B cell (primary cell): ENCODE measurements around the gene CDC37L1. TPM values are rescaled to one million over a fixed set of nuclear protein-coding genes. Genes with fewer than 3 reads are reported as not detected.
A peak's percentile ranks its signal among the peaks of the same experiment; 100 is the strongest.

Experiments used
- ATAC-seq: fragments of 200-7000 bp; cut with Tn5 transposase; one replicate; pipeline ENCODE4 v1.10.0; 2021; ENCODE audit warnings: low read depth, mild to moderate bottlenecking, moderate number of reproducible peaks, moderate library complexity
- CTCF ChIA-PET: fragments of 350-600 bp; sonication (Branson Sonifier 250); formaldehyde crosslinking; loops from one replicate; lab custom pipeline; 2021; ENCODE audit warnings: antibody characterized with exemption, inconsistent platforms; lab: Charles Lee
- POLR2A ChIA-PET: fragments of 350-600 bp; sonication (Branson Sonifier 250); formaldehyde crosslinking; loops from one replicate; lab custom pipeline; 2021; ENCODE audit warnings: antibody characterized with exemption; lab: Charles Lee
- DNase-seq: peaks from one replicate; pipeline ENCODE4 v3.0.0; 2013
- H2AFZ ChIP-seq: 2 replicates; pipeline ENCODE4 v1.6.1; 2012; ENCODE audit warnings: mild to moderate bottlenecking, low read depth, low read length; ENCODE audit not compliant: insufficient read depth, poor library complexity, severe bottlenecking
- H3K27ac ChIP-seq, 2 donors: 1 replicate in 1 of 2; 2 replicates in 1 of 2; pipeline ENCODE4 v1.5.1; 2012 to 2013; ENCODE audit warnings: low read length in 2 of 2, mild to moderate bottlenecking in 2 of 2, moderate library complexity in 1 of 2
- H3K27me3 ChIP-seq, 4 experiments: fragments of 200-600 bp in 1 of 4; sonication (generic) in 1 of 4; replicated peaks in 1 of 4; 1 replicate in 2 of 4; 2 replicates in 2 of 4; pipeline versions ENCODE4 v1.6.1 to v1.7.0; 2013 to 2016; ENCODE audit warnings: low read length in 3 of 4, mild to moderate bottlenecking in 2 of 4, mixed read lengths in 1 of 4, moderate library complexity in 1 of 4; ENCODE audit not compliant: insufficient read depth in 4 of 4, control insufficient read depth in 3 of 4; ENCODE audit errors: control extremely low read depth in 1 of 4
- H3K36me3 ChIP-seq, 2 experiments: replicated peaks in 1 of 2; 1 replicate in 1 of 2; 2 replicates in 1 of 2; pipeline versions ENCODE4 v1.6.1 to v1.7.1; 2013; ENCODE audit warnings: low read length in 1 of 2; ENCODE audit not compliant: insufficient read depth in 2 of 2, control insufficient read depth in 1 of 2; ENCODE audit errors: control extremely low read depth in 1 of 2, extremely low read depth in 1 of 2
- H3K4me1 ChIP-seq, 2 donors: fragments of 200-600 bp in 1 of 2; sonication (generic) in 1 of 2; 1 replicate in 1 of 2; 2 replicates in 1 of 2; pipeline versions ENCODE4 v1.5.1 to v1.6.1; 2013 to 2017; ENCODE audit warnings: low read length in 2 of 2; ENCODE audit not compliant: control insufficient read depth in 2 of 2, insufficient read depth in 2 of 2
- H3K4me2 ChIP-seq: replicated peaks from 2 replicates; pipeline ENCODE3; 2012; ENCODE audit warnings: mild to moderate bottlenecking, low read depth, low read length; ENCODE audit not compliant: poor library complexity, severe bottlenecking
- H3K4me3 ChIP-seq, 5 experiments: fragments of 200-600 bp in 1 of 5; sonication (generic) in 1 of 5; 1 replicate in 3 of 5; 2 replicates in 2 of 5; pipeline versions ENCODE4 v1.5.1 to v1.7.0; 2011 to 2016; ENCODE audit warnings: low read length in 4 of 5, mild to moderate bottlenecking in 4 of 5, low read depth in 2 of 5, control low read depth in 1 of 5, moderate library complexity in 1 of 5; ENCODE audit not compliant: insufficient read depth in 1 of 5; ENCODE audit errors: control extremely low read depth in 1 of 5, extremely low read depth in 1 of 5
- H3K79me2 ChIP-seq: fragments of 200-600 bp; sonication (generic); one replicate; pipeline ENCODE4 v1.6.0; 2016; ENCODE audit warnings: low read length; ENCODE audit not compliant: control insufficient read depth, insufficient read depth
- H3K9ac ChIP-seq: fragments of 200-600 bp; sonication (generic); 2 replicates; pipeline ENCODE4 v1.6.1; 2017; ENCODE audit warnings: mild to moderate bottlenecking, low read length, moderate library complexity
- H3K9me3 ChIP-seq, 3 donors: one replicate each; pipeline versions ENCODE4 v1.6.1 to v1.7.1; 2013; ENCODE audit warnings: low read length in 2 of 3; ENCODE audit not compliant: control insufficient read depth in 2 of 3, insufficient read depth in 1 of 3; ENCODE audit errors: control extremely low read depth in 1 of 3
- H4K20me1 ChIP-seq: 2 replicates; pipeline ENCODE4 v1.6.0; 2012; ENCODE audit warnings: mild to moderate bottlenecking, low read length; ENCODE audit not compliant: insufficient read depth, control insufficient read depth, poor library complexity, severe bottlenecking
- H3K27ac Mint-ChIP-seq: one replicate; pipeline ENCODE4 v1.8.0; 2021; ENCODE audit warnings: mixed read lengths
- H3K27me3 Mint-ChIP-seq: one replicate; pipeline ENCODE4 v1.8.0; 2021; ENCODE audit warnings: mixed read lengths
- H3K4me1 Mint-ChIP-seq: one replicate; pipeline ENCODE4 v1.8.0; 2021; ENCODE audit warnings: mixed read lengths
- H3K4me3 Mint-ChIP-seq: one replicate; pipeline ENCODE4 v1.8.0; 2021; ENCODE audit warnings: mixed read lengths
- H3K9me3 Mint-ChIP-seq: one replicate; pipeline ENCODE4 v1.8.0; 2022; ENCODE audit warnings: mixed read lengths; ENCODE audit not compliant: insufficient read depth
- CTCF ChIP-seq: fragments of 200-600 bp; IDR thresholded peaks from one replicate; pipeline ENCODE4 v1.8.0; 2022; ENCODE audit warnings: antibody characterized with exemption, mild to moderate bottlenecking
- EZH2 ChIP-seq: IDR thresholded peaks from 2 replicates; pipeline ENCODE4 v1.6.1; 2012; ENCODE audit warnings: borderline replicate concordance, low read depth, mild to moderate bottlenecking, moderate library complexity, low read length; ENCODE audit not compliant: insufficient read depth, poor library complexity, severe bottlenecking
- WGBS: methylation state at CpG from one replicate; pipeline ENCODE4 v1.1.5; 2013; ENCODE audit warnings: missing lambda C conversion rate; ENCODE audit not compliant: insufficient coverage; 5-methylcytosine and 5-hydroxymethylcytosine counted together
- intact Hi-C: fragments of 100-400 bp; cut with micrococcal nuclease; formaldehyde crosslinking; loops from one replicate; pipeline ENCODE4 v1.10.0; 2022
- polyA plus RNA-seq: library from polyadenylated mRNA; depleted of rRNA; stranded (reverse); fragments of >200 nt; gene quantifications from 2 replicates; pipeline ENCODE4 v1.2.3, GENCODE V29; 2012
- total RNA-seq, 2 donors: library from RNA; stranded (reverse); fragments of 120-200 nt in 1 of 2; gene quantifications; 1 replicate in 1 of 2; 2 replicates in 1 of 2; pipeline versions ENCODE4 v1.2.3 to v1.2.4, GENCODE V29; 2013 to 2022

Gene CDC37L1
- total and polyA plus RNA-seq, 2 donors (not counting 1 experiment from before 2014, with no cell fraction given) = 3.0 to 16.0 TPM

GRCh38 chr9:4662989-4663792 is 16.2 kb upstream of the CDC37L1 start:
- Mint-ChIP-seq H3K27me3 (peaks cover 16% of the 10 kb centered on the region), H3K27ac (peak overlapping the region; percentile 71), H3K9me3 (no peaks in the 10 kb centered on the region), H3K4me1 (peaks cover 49% of the 10 kb centered on the region), H3K4me3 (peak overlapping the region; percentile 96)
- Histone ChIP-seq H3K27me3 (peaks cover 0 to 7% (median 5%) of the 10 kb centered on the region in 4 experiments), H4K20me1 (no peaks in the 10 kb centered on the region), H3K79me2 (no peaks in the 10 kb centered on the region), H3K4me1 (peaks cover 48 to 50% of the 10 kb centered on the region in 2 donors), H3K36me3 (no peaks in the 10 kb centered on the region), H2AFZ (peak overlapping the region; percentile 80), H3K27ac (no peak overlapping the region), H3K4me3 (peak overlapping the region; percentile 3 to 92 (median 74)), H3K4me2 (peak overlapping the region; percentile 85), H3K9ac (peak overlapping the region; percentile 73), H3K9me3 (no peaks in the 10 kb centered on the region)
- 67% methylated on average over 11 of the region's 13 CpGs for WGBS
- ATAC-seq (no peak), DNase-seq (no peak)
- POLR2A ChIA-PET = interaction anchor here (0.6 kb wide), 1 partner anchor 78 kb away, joined by 11 read pairs; the partner anchor contains the start of gene AK3
- no peak for TF ChIP-seq EZH2
- TF ChIP-seq CTCF = no peak
- CTCF ChIA-PET = interaction anchor here (1.3 kb wide), 1 partner anchor 78 kb away, joined by 3 read pairs; the partner anchor contains the start of gene AK3
- intact Hi-C loops = loop anchor here (1.0 to 5.0 kb wide), 4 partner anchors 16 to 324 kb away; partner anchors contain the start of genes AK3, CDC37L1, JAK2 and RCL1

- Mint-ChIP-seq H3K4me3 (peak overlapping the region; percentile 23), H3K27me3 (peaks cover 16% of the 10 kb centered on the region), H3K4me1 (peaks cover 49% of the 10 kb centered on the region), H3K27ac (no peak overlapping the region), H3K9me3 (no peaks in the 10 kb centered on the region)
- H3K36me3 ChIP-seq = no peaks in the 10 kb centered on the region
- H3K4me3 ChIP-seq = no peak overlapping the region
- intact Hi-C loops = loop anchor here (5.0 kb wide), 2 partner anchors 128 to 323 kb away; partner anchors contain the start of genes JAK2 and RCL1
- peaks cover 48 to 50% of the 10 kb centered on the region in 2 donors for H3K4me1 ChIP-seq
- H3K4me2 ChIP-seq = peak overlapping the region; percentile 85
- ChIA-PET CTCF (interaction anchor here (1.0 kb wide), 1 partner anchor 19 kb away, joined by 3 read pairs; no protein-coding TSS in a partner anchor), POLR2A (no interaction called here)
- ATAC-seq (no peak), DNase-seq (no peak)
- H3K79me2 ChIP-seq = no peaks in the 10 kb centered on the region
- TF ChIP-seq CTCF (no peak), EZH2 (no peak)
- H3K27me3 ChIP-seq = peaks cover 0 to 12% (median 9%) of the 10 kb centered on the region in 4 experiments
- no peak overlapping the region for H3K9ac ChIP-seq
- no CpG with 5 or more reads among the region's 3 CpGs for whole genome bisulfite sequencing
- H2AFZ ChIP-seq = no peak overlapping the region
- no peaks in the 10 kb centered on the region for H3K9me3 ChIP-seq
- H3K27ac ChIP-seq = no peak overlapping the region
- H4K20me1 ChIP-seq = no peaks in the 10 kb centered on the region
These were observed 15.4 kb upstream of the CDC37L1 start for GRCh38 chr9:4663956-4664355.
